Liver (tissue), 9 donors: ENCODE results near the gene LY6G6F. TPM values are rescaled to one million over a fixed set of nuclear protein-coding genes. Genes with fewer than 3 reads are reported as not detected.

Experiments used
- DNase-seq: peaks from one replicate; pipeline ENCODE4 v3.0.0-alpha.2; 2017; ENCODE audit warnings: low spot score
- H3K27ac ChIP-seq, 2 donors: one replicate each; pipeline ENCODE4 v1.7.0; 2013; ENCODE audit warnings: inconsistent platforms in 2 of 2, low read length in 2 of 2, control low read depth in 1 of 2, low read depth in 1 of 2, mild to moderate bottlenecking in 1 of 2
- H3K27me3 ChIP-seq, 4 donors: one replicate each; pipeline versions ENCODE4 v1.6.1 to v1.7.0; 2013; ENCODE audit warnings: low read length in 3 of 4, inconsistent platforms in 1 of 4, mild to moderate bottlenecking in 1 of 4, moderate library complexity in 1 of 4; ENCODE audit not compliant: control insufficient read depth in 4 of 4, insufficient read depth in 4 of 4
- H3K36me3 ChIP-seq, 4 donors: one replicate each; pipeline versions ENCODE4 v1.6.1 to v1.7.0; 2013; ENCODE audit warnings: low read length in 3 of 4, mild to moderate bottlenecking in 3 of 4, low read depth in 1 of 4, moderate library complexity in 1 of 4; ENCODE audit not compliant: control insufficient read depth in 4 of 4, insufficient read depth in 3 of 4
- H3K4me1 ChIP-seq, 4 donors: one replicate each; pipeline versions ENCODE4 v1.6.1 to v1.7.0; 2013; ENCODE audit warnings: low read length in 3 of 4, mild to moderate bottlenecking in 3 of 4, moderate library complexity in 1 of 4; ENCODE audit not compliant: control insufficient read depth in 4 of 4, insufficient read depth in 4 of 4
- H3K4me3 ChIP-seq, 3 donors: one replicate each; pipeline versions ENCODE4 v1.6.1 to v1.7.0; 2013; ENCODE audit warnings: low read length in 3 of 3, control low read depth in 1 of 3, low read depth in 1 of 3, mild to moderate bottlenecking in 1 of 3
- H3K9ac ChIP-seq, 2 donors: one replicate each; pipeline ENCODE4 v1.7.0; 2013; ENCODE audit warnings: low read length in 2 of 2, mild to moderate bottlenecking in 2 of 2, moderate library complexity in 2 of 2, control low read depth in 1 of 2, low read depth in 1 of 2
- H3K9me3 ChIP-seq, 4 donors: one replicate each; pipeline versions ENCODE4 v1.6.1 to v1.7.0; 2013; ENCODE audit warnings: low read length in 3 of 4; ENCODE audit not compliant: control insufficient read depth in 4 of 4
- ATF3 ChIP-seq: IDR thresholded peaks from 2 replicates; pipeline ENCODE4 v1.6.1; 2016; ENCODE audit warnings: antibody characterized with exemption
- EGR1 ChIP-seq, 2 donors: IDR thresholded peaks; 2 replicates each; pipeline ENCODE4 v1.6.1; 2016 to 2018; ENCODE audit warnings: antibody characterized with exemption in 2 of 2, low read depth in 2 of 2
- FOXA1 ChIP-seq: IDR thresholded peaks from 2 replicates; pipeline ENCODE4 v1.6.1; 2016; ENCODE audit warnings: antibody characterized with exemption
- GABPA ChIP-seq, 2 donors: IDR thresholded peaks in 1 of 2; conservative IDR thresholded peaks in 1 of 2; 2 replicates each; pipeline ENCODE4 v1.6.1; 2016; ENCODE audit warnings: antibody characterized with exemption in 2 of 2, mild to moderate bottlenecking in 1 of 2, moderate library complexity in 1 of 2
- HNF4A ChIP-seq, 2 donors: conservative IDR thresholded peaks; 2 replicates each; pipeline ENCODE4 v1.6.1; 2016; ENCODE audit warnings: antibody characterized with exemption in 2 of 2, mild to moderate bottlenecking in 2 of 2
- HNF4G ChIP-seq: IDR thresholded peaks from 2 replicates; pipeline ENCODE4 v1.6.1; 2016; ENCODE audit warnings: antibody characterized with exemption
- JUND ChIP-seq, 2 donors: IDR thresholded peaks; 2 replicates each; pipeline ENCODE4 v1.6.1; 2016; ENCODE audit warnings: antibody characterized with exemption in 2 of 2
- NR2F2 ChIP-seq: IDR thresholded peaks from 2 replicates; pipeline ENCODE4 v1.6.1; 2016; ENCODE audit warnings: antibody characterized with exemption
- RAD21 ChIP-seq, 2 donors: IDR thresholded peaks; 2 replicates each; pipeline ENCODE4 v1.6.1; 2016; ENCODE audit warnings: antibody characterized with exemption in 2 of 2, mild to moderate bottlenecking in 2 of 2
- REST ChIP-seq: IDR thresholded peaks from 2 replicates; pipeline ENCODE4 v1.6.1; 2016; ENCODE audit warnings: antibody characterized with exemption, mild to moderate bottlenecking
- RXRA ChIP-seq, 2 donors: IDR thresholded peaks; 2 replicates each; pipeline ENCODE4 v1.6.1; 2017 to 2018; ENCODE audit warnings: antibody characterized with exemption in 2 of 2, mild to moderate bottlenecking in 1 of 2
- SP1 ChIP-seq: IDR thresholded peaks from 2 replicates; pipeline ENCODE4 v1.6.1; 2018; ENCODE audit warnings: antibody characterized with exemption, mild to moderate bottlenecking
- TAF1 ChIP-seq: conservative IDR thresholded peaks from 2 replicates; pipeline ENCODE4 v1.6.1; 2016; ENCODE audit warnings: antibody characterized with exemption, mild to moderate bottlenecking
- YY1 ChIP-seq: IDR thresholded peaks from 2 replicates; pipeline ENCODE4 v1.6.1; 2016; ENCODE audit warnings: antibody characterized with exemption, mild to moderate bottlenecking
- WGBS: extraction: QIAGEN DNeasy Blood & Tissue Kit; methylation state at CpG from one replicate; pipeline ENCODE4 v1.1.7; 2013; 5-methylcytosine and 5-hydroxymethylcytosine counted together
- polyA plus RNA-seq, 2 donors: library from polyadenylated mRNA; stranded (reverse) in 1 of 2; unstranded in 1 of 2; fragments of 200-250 nt in 1 of 2; fragments of >200 nt in 1 of 2; fragmentation: Nextera tagmentation in 1 of 2; extraction: Ambion mirVana in 1 of 2; gene quantifications; one replicate each; pipeline versions ENCODE4 v1.2.1 to v1.2.3, GENCODE V29; 2013 to 2015
- total RNA-seq, 2 donors: library from RNA; depleted of rRNA; stranded (reverse); fragments of >200 nt; gene quantifications; one replicate each; pipeline ENCODE4 v1.2.3, GENCODE V29; 2014
- TF ChIP-seq, protein P1 (sequence below): IDR thresholded peaks from 2 replicates; pipeline ENCODE4 v1.6.1; 2016; ENCODE audit warnings: antibody characterized with exemption
- TF ChIP-seq, protein P2 (sequence below): IDR thresholded peaks from 2 replicates; pipeline ENCODE4 v1.6.1; 2016; ENCODE audit warnings: antibody characterized with exemption
- donor health status: healthy.
- donor health status: healthy.
- donor health status: healthy.
- donor health status: healthy.
- donor health status: healthy.

Gene LY6G6F
- total and polyA plus RNA-seq, 4 donors = 0.08 to 3.2 TPM; not detected in 2

DNA sequence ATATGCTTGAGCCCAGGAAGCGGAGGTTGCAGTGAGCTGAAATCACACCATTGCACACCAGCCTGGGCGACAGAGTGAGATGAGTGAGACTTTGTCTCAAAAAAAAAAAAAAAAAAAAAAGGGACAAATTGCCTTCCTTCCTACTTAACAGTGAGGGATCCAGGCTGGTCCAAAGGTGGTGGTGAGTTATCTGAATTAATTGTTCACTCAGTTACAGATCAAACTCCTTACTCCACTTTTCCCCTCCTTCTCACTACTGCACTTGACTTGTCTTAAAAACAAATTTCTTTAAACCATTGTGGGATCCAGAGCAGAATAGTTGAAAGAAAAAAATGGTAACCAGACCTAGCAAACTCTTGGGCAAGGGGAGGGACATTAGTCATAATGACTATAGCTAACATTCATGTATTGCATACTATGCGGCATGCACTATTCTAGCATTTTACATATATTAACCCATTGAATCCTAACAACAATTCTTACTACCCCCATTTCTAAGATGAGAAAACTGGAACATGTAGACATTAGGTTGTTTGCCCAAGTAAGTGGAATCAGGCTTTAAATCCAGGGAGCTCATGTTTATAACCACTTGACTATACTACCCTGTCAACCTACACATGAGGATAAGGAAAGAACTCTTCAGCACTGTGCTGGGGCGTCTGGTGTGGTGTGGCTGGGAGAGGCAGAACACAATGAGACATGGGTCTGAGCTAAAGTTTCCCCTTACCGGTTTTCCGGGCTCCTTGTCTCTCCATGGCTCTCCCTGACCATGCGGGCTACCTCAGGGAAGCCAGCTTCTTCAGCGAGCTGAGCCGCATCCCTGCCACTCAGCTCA is 43.3 kb upstream of the LY6G6F start:
- peak overlapping the region in 1 of 3 donors; percentile 87 for H3K4me3 ChIP-seq
- no peak for DNase-seq
- peak overlapping the region; percentile 94 to 96 for H3K27ac ChIP-seq
- peaks cover 2 to 14% (median 12%) of the 10 kb centered on the region in 4 donors for H3K36me3 ChIP-seq
- H3K9ac ChIP-seq = no peak overlapping the region
- WGBS = 76% methylated on average over 9 of the region's 9 CpGs
- TF ChIP-seq GABPA (IDR thresholded peaks at IDR 0.05 in 1 of 2, conservative IDR thresholded peaks at IDR 0.05 in 1 of 2) (no peak), HNF4A (conservative IDR thresholded peaks at IDR 0.05) (no peak), RXRA (IDR thresholded peaks at IDR 0.05) (no peak), NR2F2 (no peak), TAF1 (no peak), HNF4G (no peak), SP1 (no peak), JUND (IDR thresholded peaks at IDR 0.05) (no peak), YY1 (no peak), FOXA1 (no peak), EGR1 (IDR thresholded peaks at IDR 0.05; ENCODE audit: low read depth in 2 of 2) (no peak), REST (no peak), RAD21 (IDR thresholded peaks at IDR 0.05) (no peak), ATF3 (no peak)
- TF ChIP-seq, protein P1, sequence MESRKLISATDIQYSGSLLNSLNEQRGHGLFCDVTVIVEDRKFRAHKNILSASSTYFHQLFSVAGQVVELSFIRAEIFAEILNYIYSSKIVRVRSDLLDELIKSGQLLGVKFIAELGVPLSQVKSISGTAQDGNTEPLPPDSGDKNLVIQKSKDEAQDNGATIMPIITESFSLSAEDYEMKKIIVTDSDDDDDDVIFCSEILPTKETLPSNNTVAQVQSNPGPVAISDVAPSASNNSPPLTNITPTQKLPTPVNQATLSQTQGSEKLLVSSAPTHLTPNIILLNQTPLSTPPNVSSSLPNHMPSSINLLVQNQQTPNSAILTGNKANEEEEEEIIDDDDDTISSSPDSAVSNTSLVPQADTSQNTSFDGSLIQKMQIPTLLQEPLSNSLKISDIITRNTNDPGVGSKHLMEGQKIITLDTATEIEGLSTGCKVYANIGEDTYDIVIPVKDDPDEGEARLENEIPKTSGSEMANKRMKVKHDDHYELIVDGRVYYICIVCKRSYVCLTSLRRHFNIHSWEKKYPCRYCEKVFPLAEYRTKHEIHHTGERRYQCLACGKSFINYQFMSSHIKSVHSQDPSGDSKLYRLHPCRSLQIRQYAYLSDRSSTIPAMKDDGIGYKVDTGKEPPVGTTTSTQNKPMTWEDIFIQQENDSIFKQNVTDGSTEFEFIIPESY = no peak
- TF ChIP-seq, protein P2, sequence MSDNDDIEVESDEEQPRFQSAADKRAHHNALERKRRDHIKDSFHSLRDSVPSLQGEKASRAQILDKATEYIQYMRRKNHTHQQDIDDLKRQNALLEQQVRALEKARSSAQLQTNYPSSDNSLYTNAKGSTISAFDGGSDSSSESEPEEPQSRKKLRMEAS = no peak
- H3K4me1 ChIP-seq = peaks cover 17 to 65% (median 52%) of the 10 kb centered on the region in 4 donors
- no peaks in the 10 kb centered on the region for H3K27me3 ChIP-seq
- H3K9me3 ChIP-seq = no peaks in the 10 kb centered on the region
